NB4 (cell line): ENCODE measurements around the gene PRR5L.

Experiments used
- DNase-seq: peaks from one replicate; pipeline ENCODE4 v3.0.0; 2010; ENCODE audit warnings: low read depth
- H3K4me3 ChIP-seq: one replicate; pipeline ENCODE4 v1.5.1; 2011; ENCODE audit warnings: mild to moderate bottlenecking, low read depth, low read length, moderate library complexity
- CTCF ChIP-seq: IDR thresholded peaks from one replicate; pipeline ENCODE4 v1.5.1; 2012; ENCODE audit warnings: low read depth, low read length
- MYC ChIP-seq: IDR thresholded peaks from 2 replicates; pipeline ENCODE4 v1.6.1; 2011; ENCODE audit warnings: low read depth, low read length
- POLR2A ChIP-seq: IDR thresholded peaks from 2 replicates; pipeline ENCODE4 v1.6.1; 2011; ENCODE audit warnings: mild to moderate bottlenecking; ENCODE audit not compliant: insufficient read length; ENCODE audit errors: extremely low read depth
- TF ChIP-seq, protein P1 (sequence below): IDR thresholded peaks from 2 replicates; pipeline ENCODE4 v1.6.1; 2011; ENCODE audit warnings: low read depth, low read length

PRR5L gene

DNA sequence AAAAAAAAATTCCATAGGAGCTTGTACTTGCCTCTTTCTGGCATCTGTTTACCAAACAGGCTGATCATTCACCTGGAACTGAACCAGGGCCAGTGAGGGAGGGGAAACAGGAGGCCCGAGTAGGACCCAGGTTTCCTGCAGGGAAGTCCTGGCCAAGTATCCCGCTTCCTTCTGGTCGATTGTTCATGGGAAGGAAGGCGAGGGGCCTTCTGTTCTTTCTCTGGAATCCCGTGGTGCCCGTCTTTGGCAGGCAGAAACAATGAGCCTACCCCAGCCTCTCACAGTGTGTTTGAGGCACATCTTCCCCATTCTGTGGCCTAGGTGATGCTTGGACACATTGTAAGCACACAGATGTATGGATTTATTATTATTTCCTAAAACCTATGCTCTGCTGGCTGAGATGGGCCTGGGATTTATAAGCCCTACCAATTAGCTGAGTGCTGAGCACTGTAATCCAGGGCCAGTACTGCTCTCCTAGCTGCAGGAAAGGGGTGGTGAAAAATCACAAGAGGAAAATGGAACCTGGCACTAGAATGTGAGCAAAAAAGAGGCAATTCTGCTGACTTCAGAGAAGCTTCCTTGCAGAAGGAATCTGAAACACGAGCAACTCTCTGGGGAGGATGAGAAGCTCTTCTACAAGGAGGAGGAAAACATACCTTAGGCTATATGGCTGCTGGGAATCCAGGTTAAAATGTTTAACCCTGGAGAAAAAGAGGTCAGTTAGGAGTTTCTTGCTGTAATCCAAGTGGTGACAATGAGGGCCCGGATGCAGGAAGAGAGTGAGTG is 53.5 kb downstream of the PRR5L start:
- no peak for DNase-seq
- TF ChIP-seq POLR2A, result no peak
- TF ChIP-seq, protein P1, sequence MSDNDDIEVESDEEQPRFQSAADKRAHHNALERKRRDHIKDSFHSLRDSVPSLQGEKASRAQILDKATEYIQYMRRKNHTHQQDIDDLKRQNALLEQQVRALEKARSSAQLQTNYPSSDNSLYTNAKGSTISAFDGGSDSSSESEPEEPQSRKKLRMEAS, result no peak
- no peak for TF ChIP-seq MYC
- TF ChIP-seq CTCF, result no peak
- H3K4me3 ChIP-seq, result no peak overlapping the region

- no peak for TF ChIP-seq POLR2A
- TF ChIP-seq MYC, result no peak
- TF ChIP-seq, protein P1, result no peak
- TF ChIP-seq CTCF, result no peak
- no peak overlapping the region for H3K4me3 ChIP-seq
- DNase-seq, result peak; percentile 4
Observed at GRCh38 chr11:36350137-36350513, 54.0 kb downstream of the PRR5L start.

GRCh38 chr11:36352922-36353321 is 56.8 kb downstream of the PRR5L start:
- TF ChIP-seq POLR2A (no peak), MYC (no peak), CTCF (no peak)
- TF ChIP-seq, protein P1, result no peak
- no peak for DNase-seq
- no peak overlapping the region for H3K4me3 ChIP-seq

DNA sequence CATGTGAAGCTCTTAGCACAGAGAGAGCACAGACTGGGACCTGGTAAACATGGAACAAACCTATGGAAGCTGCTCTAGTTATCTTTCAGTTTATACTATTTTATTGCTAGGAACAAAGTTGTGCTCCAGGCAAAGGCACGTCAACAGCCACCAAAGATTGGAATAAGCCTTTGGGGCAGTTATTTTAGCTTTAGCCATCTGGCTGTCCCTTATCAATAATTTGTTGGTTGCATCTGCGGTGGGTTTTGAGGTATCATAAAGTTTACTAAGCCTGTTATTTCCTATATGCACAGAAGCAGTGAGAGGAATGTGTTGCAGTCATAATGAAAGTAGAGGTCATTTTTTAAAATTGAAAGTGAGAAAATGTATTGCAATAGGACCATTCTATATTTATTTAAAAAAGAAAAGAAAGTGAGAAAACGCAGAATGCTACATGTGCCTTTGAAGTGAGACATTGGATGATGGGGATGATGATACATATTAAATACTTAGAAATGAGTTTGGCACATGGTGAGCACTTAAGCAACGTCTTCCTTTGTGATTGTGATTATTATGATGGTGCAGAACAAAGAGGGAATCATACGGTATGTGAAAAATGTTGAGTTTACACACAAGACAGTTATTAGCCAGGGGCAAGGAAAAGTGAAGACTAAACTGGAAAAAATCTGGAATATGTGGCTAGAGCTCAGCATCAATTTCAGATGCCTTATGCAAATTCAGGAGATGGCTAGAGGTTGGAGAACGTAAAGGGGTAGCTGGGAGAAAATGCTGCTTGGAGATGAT is 58.3 kb downstream of the PRR5L start:
- no peak for DNase-seq
- TF ChIP-seq CTCF (no peak), POLR2A (no peak), MYC (no peak)
- TF ChIP-seq, protein P1, result no peak
- no peak overlapping the region for H3K4me3 ChIP-seq

GRCh38 chr11:36356201-36356600 is 60.1 kb downstream of the PRR5L start:
- DNase-seq, result peak; percentile 83
- no peak for TF ChIP-seq MYC
- no peak overlapping the region for H3K4me3 ChIP-seq

DNA sequence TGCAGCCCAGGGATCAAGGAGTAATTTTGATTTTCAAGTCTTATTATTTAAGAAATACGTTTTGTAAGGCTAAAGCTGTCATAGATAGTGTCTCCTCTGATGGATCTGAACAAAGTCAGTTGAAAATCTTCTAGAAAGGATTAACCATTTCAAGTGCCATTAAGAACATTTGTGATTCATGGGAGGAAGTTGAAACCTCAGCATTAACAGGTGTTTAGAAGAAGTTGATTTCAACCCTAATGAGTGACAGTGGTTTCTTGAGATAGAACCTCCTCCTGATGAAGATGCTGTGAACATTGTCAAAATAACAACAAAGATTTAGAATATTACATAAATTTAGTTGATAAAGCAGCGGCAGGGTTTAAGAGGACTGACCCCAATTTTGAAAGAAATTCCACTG is 61.7 kb downstream of the PRR5L start:
- TF ChIP-seq MYC (no peak), CTCF (no peak), POLR2A (no peak)
- TF ChIP-seq, protein P1, result no peak
- H3K4me3 ChIP-seq, result no peak overlapping the region
- DNase-seq, result no peak
